ENCODE results near the gene SERGEF. TPM values are rescaled to one million over a fixed set of nuclear protein-coding genes. Genes with fewer than 3 reads are reported as not detected.

Gene SERGEF
- total RNA-seq, 2 donors from 2014 or later = 26.7 to 42.1 TPM

DNA sequence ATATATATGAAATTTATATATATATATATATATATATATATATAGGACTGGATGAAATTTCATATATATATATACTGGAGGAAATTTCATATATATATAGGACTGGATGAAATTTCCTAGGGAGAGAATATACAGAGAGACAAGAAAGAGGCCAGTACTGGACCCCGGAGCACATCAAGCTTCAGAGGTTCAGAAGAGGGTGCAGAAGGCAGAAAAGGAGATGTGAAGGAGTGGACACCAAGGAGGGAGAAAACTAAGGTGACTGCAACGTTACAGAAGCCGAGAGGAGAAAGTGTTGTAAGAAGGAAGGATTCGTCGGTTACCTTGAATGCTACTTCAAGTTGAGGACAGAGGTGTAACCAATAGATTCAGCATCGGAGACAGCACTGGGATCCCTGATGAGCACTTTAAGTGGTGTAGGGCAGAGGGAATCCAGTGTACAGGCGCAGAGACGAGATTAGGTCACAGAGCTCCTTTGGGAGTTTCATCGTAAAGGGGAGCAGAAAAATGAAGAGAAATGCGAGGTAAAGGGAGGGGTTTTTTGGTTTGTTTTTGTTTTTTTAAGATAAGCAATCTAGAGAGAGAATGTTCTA lies 41.8 kb upstream of the SERGEF start:
- WGBS, 2 experiments (ENCODE audit: insufficient coverage in 1 of 2, insufficient read length in 1 of 2) = 86 to 93% methylated on average over 10 of the region's 10 CpGs
- no peak overlapping the region for H3K9ac ChIP-seq (ENCODE audit: extremely low read depth, low read length, poor library complexity, severe bottlenecking)
- H3K27ac Mint-ChIP-seq = no peak overlapping the region
- no peaks in the 10 kb centered on the region for H3K36me3 Mint-ChIP-seq (ENCODE audit: low read depth)
- no peaks in the 10 kb centered on the region for H3K36me3 ChIP-seq (ENCODE audit: control insufficient read depth, insufficient read depth, low read length)
- no peaks in the 10 kb centered on the region for H3K27me3 ChIP-seq (ENCODE audit: control insufficient read depth, insufficient read depth, low read length, poor library complexity, severe bottlenecking)
- no peak for DNase-seq
- no peaks in the 10 kb centered on the region for H3K4me1 Mint-ChIP-seq
- no peak overlapping the region for H3K27ac ChIP-seq (ENCODE audit: low read depth, low read length)
- no peaks in the 10 kb centered on the region for H3K4me1 ChIP-seq (ENCODE audit: control insufficient read depth, insufficient read depth, low read length)
- no peak overlapping the region for H3K4me3 Mint-ChIP-seq
- H3K4me3 ChIP-seq (ENCODE audit: low read length) = no peak overlapping the region
- TF ChIP-seq, protein P1, sequence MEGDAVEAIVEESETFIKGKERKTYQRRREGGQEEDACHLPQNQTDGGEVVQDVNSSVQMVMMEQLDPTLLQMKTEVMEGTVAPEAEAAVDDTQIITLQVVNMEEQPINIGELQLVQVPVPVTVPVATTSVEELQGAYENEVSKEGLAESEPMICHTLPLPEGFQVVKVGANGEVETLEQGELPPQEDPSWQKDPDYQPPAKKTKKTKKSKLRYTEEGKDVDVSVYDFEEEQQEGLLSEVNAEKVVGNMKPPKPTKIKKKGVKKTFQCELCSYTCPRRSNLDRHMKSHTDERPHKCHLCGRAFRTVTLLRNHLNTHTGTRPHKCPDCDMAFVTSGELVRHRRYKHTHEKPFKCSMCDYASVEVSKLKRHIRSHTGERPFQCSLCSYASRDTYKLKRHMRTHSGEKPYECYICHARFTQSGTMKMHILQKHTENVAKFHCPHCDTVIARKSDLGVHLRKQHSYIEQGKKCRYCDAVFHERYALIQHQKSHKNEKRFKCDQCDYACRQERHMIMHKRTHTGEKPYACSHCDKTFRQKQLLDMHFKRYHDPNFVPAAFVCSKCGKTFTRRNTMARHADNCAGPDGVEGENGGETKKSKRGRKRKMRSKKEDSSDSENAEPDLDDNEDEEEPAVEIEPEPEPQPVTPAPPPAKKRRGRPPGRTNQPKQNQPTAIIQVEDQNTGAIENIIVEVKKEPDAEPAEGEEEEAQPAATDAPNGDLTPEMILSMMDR (conservative IDR thresholded peaks at IDR 0.05) = no peak
- H3K9me3 ChIP-seq (ENCODE audit: control insufficient read depth, low read length) = no peaks in the 10 kb centered on the region
- H3K27me3 Mint-ChIP-seq (ENCODE audit: insufficient read depth) = peaks cover 7% of the 10 kb centered on the region
- H3K9me3 Mint-ChIP-seq = no peaks in the 10 kb centered on the region

DNA sequence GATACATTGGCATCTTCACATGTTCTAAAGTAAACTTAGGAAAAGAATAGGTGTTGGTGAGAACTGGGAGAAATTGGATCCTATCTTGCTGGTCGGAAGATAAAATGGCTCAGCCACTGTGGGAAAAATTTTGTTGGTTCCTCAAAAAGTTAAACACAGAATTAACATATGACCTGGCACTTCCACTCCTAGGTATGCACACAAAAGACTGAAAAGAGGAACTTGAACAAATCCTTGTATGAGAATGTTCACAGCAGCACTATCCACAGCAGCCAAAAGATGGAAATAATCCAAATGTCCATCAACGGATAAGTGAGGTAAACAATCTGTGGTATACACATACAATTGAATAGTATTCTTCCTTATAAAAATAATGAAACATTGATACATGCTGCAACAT lies 38.0 kb upstream of the SERGEF start:
- Histone ChIP-seq H3K4me3 (ENCODE audit: low read length) (no peak overlapping the region), H3K36me3 (ENCODE audit: control insufficient read depth, insufficient read depth, low read length) (no peaks in the 10 kb centered on the region), H3K4me1 (ENCODE audit: control insufficient read depth, insufficient read depth, low read length) (no peaks in the 10 kb centered on the region), H3K9ac (ENCODE audit: extremely low read depth, low read length, poor library complexity, severe bottlenecking) (no peak overlapping the region), H3K27ac (ENCODE audit: low read depth, low read length) (no peak overlapping the region), H3K9me3 (ENCODE audit: control insufficient read depth, low read length) (no peaks in the 10 kb centered on the region), H3K27me3 (ENCODE audit: control insufficient read depth, insufficient read depth, low read length, poor library complexity, severe bottlenecking) (peaks cover 35% of the 10 kb centered on the region)
- TF ChIP-seq, protein P1 (conservative IDR thresholded peaks at IDR 0.05) = no peak
- Mint-ChIP-seq H3K9me3 (no peaks in the 10 kb centered on the region), H3K4me3 (no peak overlapping the region), H3K27ac (no peak overlapping the region), H3K36me3 (ENCODE audit: low read depth) (no peaks in the 10 kb centered on the region), H3K27me3 (ENCODE audit: insufficient read depth) (peaks cover 39% of the 10 kb centered on the region), H3K4me1 (no peaks in the 10 kb centered on the region)
- DNase-seq = no peak
- 86% methylated on average over 1 of the region's 2 CpGs; no CpG with 5 or more reads in 1 of the 2 experiments for WGBS, 2 experiments (ENCODE audit: insufficient coverage in 1 of 2, insufficient read length in 1 of 2)

DNA sequence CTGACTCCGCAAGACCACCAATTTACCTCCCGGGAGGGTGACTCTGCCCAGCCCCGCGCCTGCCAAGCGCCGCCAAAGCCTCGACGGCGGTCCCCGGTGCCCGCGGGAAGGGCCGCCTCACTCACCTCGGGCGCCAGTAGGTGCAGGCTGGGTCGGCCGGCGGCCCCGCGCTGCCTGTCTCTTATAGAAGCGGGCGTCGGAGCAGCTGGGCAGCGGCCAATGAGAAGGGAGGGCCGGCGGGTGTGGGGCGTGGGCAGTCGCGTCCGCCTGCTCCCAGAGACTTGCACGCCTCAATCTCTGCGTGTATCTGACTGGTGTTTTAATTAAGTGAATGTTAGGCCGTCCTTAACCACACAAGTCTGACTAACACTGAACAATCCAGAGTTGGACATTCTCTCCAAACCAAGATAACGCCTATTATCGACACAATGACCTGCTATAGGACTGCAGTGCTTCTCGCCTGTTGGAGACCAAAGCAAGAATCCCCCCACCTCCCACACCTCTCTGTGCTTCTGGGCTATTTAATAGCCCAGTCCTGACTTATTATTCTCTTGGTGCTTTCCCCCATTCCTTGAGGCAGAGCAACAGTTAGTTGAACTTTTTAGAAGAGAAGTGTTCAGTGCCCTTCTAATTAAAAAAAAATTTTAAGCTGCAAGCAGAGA lies 33.4 kb upstream of the SERGEF start, which contains the start of gene TPH1:
Gene TPH1 (minus strand): TSS at position 154 of the 662 bp plus-strand sequence. CDS start 5,507 bp downstream, outside the sequence.
- TF ChIP-seq, protein P1 (conservative IDR thresholded peaks at IDR 0.05) = no peak
- H3K27me3 ChIP-seq (ENCODE audit: control insufficient read depth, insufficient read depth, low read length, poor library complexity, severe bottlenecking) = peaks cover 58% of the 10 kb centered on the region

More for the DNA sequence above, 33.4 kb upstream of the SERGEF start, which contains the start of gene TPH1:
- Mint-ChIP-seq H3K27me3 (ENCODE audit: insufficient read depth) (peaks cover 72% of the 10 kb centered on the region), H3K4me3 (peak within 1 kb of the TSS; percentile 21), H3K36me3 (ENCODE audit: low read depth) (no peaks in the 10 kb centered on the region), H3K4me1 (no peaks in the 10 kb centered on the region), H3K27ac (no peak within 1 kb of the TSS), H3K9me3 (no peaks in the 10 kb centered on the region)
- Histone ChIP-seq H3K27ac (ENCODE audit: low read depth, low read length) (no peak within 1 kb of the TSS), H3K9ac (ENCODE audit: extremely low read depth, low read length, poor library complexity, severe bottlenecking) (no peak within 1 kb of the TSS), H3K36me3 (ENCODE audit: control insufficient read depth, insufficient read depth, low read length) (no peaks in the 10 kb centered on the region), H3K4me1 (ENCODE audit: control insufficient read depth, insufficient read depth, low read length) (no peaks in the 10 kb centered on the region), H3K9me3 (ENCODE audit: control insufficient read depth, low read length) (no peaks in the 10 kb centered on the region), H3K4me3 (ENCODE audit: low read length) (no peak within 1 kb of the TSS)
- DNase-seq = peak; percentile 86
- 19 to 38% methylated on average over 9 to 36 of the region's 36 CpGs for WGBS, 2 experiments (ENCODE audit: insufficient coverage in 1 of 2, insufficient read length in 1 of 2)
